GM21737 (cell line): ENCODE data around the gene GARIN6.
"Not testable (repeated sequence)": the region's sequence is repeated elsewhere in the genome, so short reads cannot be mapped to it uniquely, and the experiment has no call there.

ENCODE experiments used
- ATAC-seq: cut with Tn5 transposase; IDR thresholded peaks from one replicate; pipeline ENCODE4 v1.9.1; 2021; ENCODE audit warnings: mild to moderate bottlenecking, moderate library complexity; ENCODE audit not compliant: unreplicated experiment

The GARIN6 gene

GRCh38 chr12:99647453-99647852 lies at the start of gene GARIN6:
Gene GARIN6 (plus strand): TSS chr12:99647753. CDS start chr12:99648175, 422 bp downstream.
- no peak for ATAC-seq

DNA sequence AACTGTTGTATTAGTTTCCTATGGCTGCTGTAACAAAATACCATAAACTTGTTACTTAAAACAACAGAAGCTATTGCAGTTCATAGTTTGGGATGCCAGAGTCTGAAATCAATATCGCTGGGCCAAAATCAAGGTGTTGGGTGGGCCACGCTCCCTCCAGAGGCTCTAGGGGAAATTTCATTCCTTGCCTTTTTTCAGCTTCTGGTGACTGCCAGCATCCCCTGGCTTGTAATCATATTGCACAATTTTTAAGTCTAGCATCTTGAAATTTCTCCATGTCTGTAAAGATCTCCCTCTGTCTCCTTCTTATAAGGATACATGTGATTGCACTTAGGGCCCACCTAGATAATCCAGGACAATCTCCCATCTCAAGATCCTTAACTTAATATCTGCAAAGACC lies 48.8 kb upstream of the GARIN6 start:
- ATAC-seq, result no peak

DNA sequence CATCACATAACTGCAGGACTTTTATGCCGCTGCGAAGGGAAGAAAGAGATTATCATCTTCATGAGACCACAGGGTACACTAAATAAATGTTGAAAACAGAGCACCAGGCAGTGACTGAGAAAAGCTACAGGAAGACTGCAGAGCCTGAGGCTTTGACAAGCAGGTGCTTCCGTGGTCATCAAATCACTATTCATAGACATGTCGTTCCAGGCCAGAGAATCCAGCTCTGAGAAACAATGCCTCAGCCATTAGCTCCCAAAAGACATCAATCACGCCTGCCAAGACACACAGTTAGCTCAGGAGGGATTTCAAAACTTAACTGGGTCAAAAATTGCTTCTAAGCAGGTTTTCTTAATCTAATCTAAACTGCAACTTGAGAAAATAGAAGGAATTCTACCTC lies 47.2 kb upstream of the GARIN6 start:
- peak; percentile 96 for ATAC-seq

- ATAC-seq, result no peak
These were observed 37.9 kb upstream of the GARIN6 start for GRCh38 chr12:99609455-99610181.

- ATAC-seq, result no peak
These were observed 36.4 kb upstream of the GARIN6 start for GRCh38 chr12:99611117-99611516.

DNA sequence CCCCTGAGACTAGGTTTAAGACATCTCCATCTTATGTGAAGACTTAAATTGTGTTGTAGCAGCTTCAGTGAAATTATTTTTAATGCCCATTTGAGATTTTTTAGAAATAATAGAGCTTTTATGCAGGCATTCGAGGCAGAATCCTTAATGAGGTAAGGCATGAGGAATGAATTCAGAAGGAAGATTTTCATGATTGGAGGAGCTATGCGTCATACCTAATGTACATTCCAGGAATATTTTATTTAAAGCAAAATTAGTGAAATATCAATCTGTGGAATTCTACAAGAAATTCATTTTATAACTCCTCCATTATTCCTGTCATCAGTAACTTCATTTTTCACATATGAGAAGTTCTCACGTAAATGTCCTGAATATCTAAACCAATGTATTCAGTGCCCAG lies 36.0 kb upstream of the GARIN6 start:
- no peak for ATAC-seq

GRCh38 chr12:99618657-99619056 lies 28.9 kb upstream of the GARIN6 start:
- no peak for ATAC-seq

GRCh38 chr12:99619389-99620158 lies 28.0 kb upstream of the GARIN6 start:
- ATAC-seq, result peak; percentile 90

GRCh38 chr12:99620159-99620479 lies 27.4 kb upstream of the GARIN6 start:
- ATAC-seq, result no peak

DNA sequence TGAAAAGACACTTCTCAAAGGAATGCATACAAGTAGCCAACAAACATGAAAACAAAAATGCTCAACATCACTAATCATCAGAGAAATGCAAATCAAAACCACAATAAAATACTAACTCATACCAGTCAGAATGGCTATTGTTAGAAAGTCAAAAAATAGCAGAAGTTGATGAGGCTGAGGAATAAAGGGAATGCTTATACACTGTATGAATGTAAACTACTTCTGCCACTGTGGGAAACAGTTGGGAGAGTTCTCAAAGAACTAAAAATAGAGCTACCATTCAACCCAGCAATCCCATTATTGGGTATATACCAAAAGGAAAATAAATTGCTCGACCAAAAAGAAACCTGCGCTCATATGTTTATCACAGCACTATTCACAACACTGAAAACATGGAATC lies 23.0 kb upstream of the GARIN6 start:
- not testable (repeated sequence) for ATAC-seq

DNA sequence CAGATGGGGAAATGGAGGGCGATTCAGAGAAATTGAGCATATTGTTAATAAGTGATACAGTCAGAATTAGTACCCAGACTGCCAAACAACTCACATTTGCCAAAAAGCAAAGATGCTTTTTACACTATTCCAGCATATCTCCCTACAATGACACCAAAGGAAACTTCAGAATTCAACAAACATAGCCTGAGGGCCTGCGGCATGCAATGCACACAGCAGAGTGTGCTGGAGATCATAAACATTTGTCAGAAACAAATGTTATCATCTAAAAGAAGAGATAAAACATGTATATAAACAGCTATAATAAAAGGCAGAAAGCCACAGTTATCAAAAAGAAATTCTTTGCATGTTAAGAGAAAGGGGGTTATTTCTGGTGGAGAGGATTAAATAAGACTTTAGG lies 20.1 kb upstream of the GARIN6 start:
- ATAC-seq, result no peak

- ATAC-seq, result no peak
These were observed 2.9 kb upstream of the GARIN6 start for GRCh38 chr12:99644629-99645028.

DNA sequence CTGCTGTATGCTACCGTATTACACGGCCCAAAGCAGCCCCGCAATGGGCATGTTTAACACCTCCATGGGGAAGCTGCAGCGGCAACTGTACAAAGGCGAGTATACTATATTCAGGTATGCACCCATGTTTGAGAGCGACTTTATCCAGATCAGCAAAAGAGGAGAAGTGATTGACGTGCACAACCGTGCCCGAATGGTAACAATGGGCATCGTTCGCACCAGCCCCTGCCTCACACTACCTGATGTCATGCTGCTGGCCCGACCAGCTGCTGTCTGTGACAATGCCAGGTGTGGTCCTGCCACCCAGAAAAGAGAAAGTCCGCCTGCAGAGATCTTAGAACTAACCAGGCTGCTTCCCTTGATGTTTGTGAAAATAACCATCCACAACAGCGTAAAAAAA lies 630 bp downstream of the GARIN6 start:
- ATAC-seq, result no peak

- no peak for ATAC-seq
These were observed 2.0 kb downstream of the GARIN6 start for GRCh38 chr12:99649551-99649950.

GRCh38 chr12:99658671-99659349 lies 11.3 kb downstream of the GARIN6 start:
- no peak for ATAC-seq

GRCh38 chr12:99670635-99671034 lies 23.1 kb downstream of the GARIN6 start:
- no peak for ATAC-seq

DNA sequence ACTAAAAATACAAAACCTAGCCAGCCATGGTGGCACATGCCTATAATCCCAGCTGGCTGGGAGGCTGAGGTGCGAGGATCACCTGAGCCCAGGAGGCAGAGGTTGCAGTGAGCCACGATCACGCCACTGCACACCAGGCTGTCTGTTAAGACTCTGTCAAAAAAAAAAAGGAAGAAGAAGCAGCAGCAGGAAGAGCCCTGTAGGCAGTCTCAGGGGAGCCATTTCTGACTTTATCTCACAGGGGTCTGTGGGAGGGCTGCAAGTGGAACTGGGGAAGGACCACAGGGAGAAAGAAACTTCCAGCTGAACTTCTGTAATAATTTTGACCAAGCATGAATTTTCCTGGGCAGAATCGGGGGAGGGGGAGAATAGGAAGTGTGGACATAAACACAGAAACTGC lies 32.7 kb downstream of the GARIN6 start:
- no peak for ATAC-seq

DNA sequence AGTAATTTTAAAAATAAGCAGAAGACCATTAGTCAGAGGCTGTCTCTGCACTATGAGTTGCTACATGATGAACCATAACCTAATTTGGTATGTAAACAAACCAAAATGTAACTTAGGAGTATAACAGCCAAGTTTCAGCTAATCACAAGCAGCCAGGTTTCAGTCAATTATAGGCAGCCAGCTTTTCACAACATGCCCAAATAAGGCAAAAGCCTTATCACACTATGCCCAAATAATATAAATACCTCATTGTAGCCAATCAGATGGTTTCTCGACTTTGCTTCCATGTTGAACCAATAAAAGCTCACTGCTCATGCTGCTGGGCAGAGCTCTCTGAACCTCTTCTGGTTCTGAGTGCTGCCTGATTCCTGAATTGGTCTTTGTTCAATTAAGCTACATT lies 38.6 kb downstream of the GARIN6 start:
- ATAC-seq, result no peak

DNA sequence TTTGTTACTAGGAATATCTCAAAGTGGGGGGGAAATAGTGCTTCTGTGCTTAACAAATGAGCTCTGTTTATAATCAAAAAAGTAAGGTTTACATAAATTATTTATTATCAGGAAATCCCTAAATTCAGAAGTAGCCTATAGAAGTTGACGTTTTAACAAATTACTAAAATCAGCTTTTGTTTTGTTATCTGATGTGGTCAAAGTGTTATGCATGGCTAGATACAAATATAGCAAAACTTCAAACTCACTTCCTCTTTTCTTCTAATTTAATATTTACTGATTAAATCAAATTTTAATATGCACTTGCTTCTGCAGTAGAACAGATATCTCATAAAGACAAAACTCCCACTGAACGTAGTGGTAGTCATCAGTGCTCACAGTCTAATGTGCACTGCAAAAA lies 47.5 kb downstream of the GARIN6 start:
- no peak for ATAC-seq
